Limb (tissue), 2 donors: ENCODE data around the gene SFTA2.
"Not testable (repeated sequence)": the region's sequence is repeated elsewhere in the genome, so short reads cannot be mapped to it uniquely, and the experiment has no call there.

Source experiments
- DNase-seq, 2 donors: peaks; one replicate each; pipeline ENCODE4 v3.0.0-alpha.2; 2016; ENCODE audit errors: extremely low spot score in 2 of 2

Gene SFTA2

GRCh38 chr6:30931969-30932645, at the start of gene SFTA2:
Gene SFTA2, minus strand, starts transcription at chr6:30932170. Its CDS starts 74 bp downstream, at chr6:30932096.
- no peak for DNase-seq

GRCh38 chr6:30979690-30980089, 47.7 kb upstream of the SFTA2 start:
- no peak for DNase-seq

- peak in 1 of 2 donors; percentile 31 for DNase-seq
Measured at GRCh38 chr6:30979141-30979540, 47.2 kb upstream of the SFTA2 start.

DNA sequence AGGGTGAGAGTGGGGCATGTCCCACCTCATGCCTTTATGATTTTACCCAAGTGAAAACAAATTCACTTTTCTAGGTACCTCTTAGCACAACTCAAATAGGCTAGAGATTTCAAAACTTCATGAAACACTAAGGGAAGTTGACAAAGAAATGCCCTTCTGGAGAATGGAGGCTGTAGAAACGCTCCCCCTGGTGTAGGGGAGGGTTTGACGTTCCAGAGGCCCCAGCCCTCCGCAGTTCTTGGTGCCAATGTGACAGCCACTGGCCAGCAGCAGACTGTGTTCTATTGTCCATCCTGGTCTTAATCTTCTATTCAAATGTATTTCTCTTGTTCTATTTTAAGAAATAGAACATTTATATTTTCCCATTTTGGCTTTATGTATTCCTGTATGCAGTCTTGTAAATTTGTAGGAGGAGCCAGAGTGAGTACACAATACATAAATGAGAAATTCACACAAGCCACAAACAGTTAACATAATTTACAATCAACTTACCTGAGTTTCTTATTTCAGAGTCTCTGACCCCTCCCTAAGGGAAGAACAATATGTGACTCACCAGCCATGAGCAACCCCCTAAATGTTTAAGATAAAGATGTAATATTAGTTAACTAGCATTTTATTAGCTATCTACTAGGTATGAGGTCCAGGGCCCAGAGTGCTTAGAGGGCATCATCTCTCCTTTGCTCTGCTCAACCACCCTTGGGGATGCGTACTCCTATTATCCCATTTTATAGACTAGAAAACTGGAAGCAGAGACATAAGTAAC, 42.7 kb upstream of the SFTA2 start:
- no peak for DNase-seq

GRCh38 chr6:30972816-30973215, 40.8 kb upstream of the SFTA2 start:
- no peak for DNase-seq

- no peak for DNase-seq
Measured at GRCh38 chr6:30970946-30971345, 39.0 kb upstream of the SFTA2 start.

GRCh38 chr6:30969171-30969570, 37.2 kb upstream of the SFTA2 start:
- not testable (repeated sequence) for DNase-seq

GRCh38 chr6:30966154-30966553, 34.2 kb upstream of the SFTA2 start:
- no peak for DNase-seq

DNA sequence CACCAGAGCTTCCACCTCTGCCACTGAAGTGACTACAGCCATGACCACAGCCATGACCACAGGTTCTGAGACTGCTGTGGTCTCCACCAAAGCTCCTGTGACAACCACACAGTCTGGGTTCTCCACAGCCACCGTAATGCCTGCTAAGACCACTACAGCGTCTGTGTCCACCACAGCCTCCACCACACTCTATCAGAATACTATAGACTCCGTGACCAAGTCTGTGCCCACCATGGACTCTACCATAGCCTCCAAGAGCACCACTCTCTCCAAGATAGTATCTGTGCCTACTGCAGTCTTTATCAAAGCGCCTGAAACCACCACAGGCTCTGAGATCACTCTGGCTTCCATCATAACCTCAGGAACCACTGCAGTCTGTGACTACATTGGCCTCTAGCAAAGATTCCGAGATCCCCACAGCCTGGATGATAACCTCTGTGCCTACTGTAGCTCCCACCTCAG, 33.2 kb upstream of the SFTA2 start:
- no peak for DNase-seq

DNA sequence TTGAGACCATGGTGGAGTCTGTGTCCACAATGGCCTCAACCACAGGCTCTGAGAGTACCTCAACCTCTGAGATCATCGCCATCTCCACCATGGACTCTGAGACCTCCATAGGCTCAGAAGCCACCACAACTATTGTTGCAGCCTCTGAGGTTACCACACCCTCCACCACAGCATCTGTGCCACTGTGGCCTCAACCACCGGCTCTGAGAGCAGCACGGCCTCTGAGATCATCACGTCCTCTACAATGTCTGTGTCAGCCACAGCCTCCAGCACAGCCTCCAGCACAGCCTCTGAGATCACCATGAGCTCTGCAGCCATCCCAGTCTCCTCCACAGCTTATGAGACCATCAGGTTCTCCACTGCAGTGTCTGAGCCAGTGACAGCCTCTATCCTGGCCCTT, 32.1 kb upstream of the SFTA2 start:
- no peak for DNase-seq

DNA sequence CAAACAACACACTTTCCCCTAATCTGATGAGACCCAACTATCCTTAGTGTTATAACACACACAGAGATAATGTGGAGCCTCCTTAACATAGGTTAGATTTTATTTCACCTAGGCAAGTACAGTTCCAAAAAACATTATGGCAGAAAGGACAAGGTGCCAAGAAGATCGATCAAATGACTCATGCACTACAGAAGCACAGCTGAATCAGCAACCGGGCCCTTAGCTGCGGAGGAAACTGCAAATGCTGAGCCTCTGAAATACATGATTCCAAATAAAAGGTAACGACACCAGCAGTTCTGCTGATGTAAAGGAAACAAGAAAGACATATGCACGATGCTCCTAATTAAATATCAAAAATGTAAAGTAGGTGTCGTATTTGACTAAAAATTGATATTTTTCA, 31.7 kb upstream of the SFTA2 start:
- no peak for DNase-seq

- no peak for DNase-seq
Measured at GRCh38 chr6:30962716-30963115, 30.7 kb upstream of the SFTA2 start.

DNA sequence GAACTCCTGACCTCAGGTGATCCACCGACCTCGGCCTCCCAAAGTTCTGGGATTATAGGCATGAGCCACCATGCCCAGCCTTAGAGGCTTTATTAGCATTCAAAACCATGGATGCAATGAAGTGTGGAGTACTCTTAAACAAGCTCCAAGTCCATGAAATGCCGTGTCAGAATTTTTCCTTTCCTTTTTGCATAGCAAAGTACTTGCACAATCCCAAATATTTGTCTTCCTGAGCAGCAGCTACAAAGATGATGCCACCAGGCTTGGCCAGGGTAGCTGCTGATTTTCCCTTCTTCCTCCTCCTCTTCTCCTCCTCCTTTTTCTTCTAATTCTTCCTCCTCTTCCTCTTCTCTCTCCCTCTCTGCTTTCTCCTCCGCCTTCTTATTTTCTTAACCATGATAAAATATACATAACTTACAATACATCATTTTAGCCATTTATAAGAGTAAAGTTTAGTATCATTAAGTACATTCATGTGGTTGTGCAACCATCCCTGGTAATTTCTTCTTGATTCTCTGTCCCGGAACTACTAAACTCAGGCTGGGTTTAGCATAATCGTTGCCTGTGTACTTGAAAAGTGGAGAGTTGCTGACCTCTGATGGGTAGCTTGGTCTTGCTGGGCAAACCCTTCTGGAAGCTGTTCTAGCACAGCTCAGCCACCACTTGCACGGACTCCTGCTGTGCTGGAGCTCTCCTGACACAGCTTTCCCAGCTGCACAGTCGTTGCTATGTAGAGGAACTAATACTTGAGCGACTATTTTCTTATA, 29.1 kb upstream of the SFTA2 start:
- DNase-seq: no peak

GRCh38 chr6:30957716-30958115, 25.7 kb upstream of the SFTA2 start:
- no peak for DNase-seq

DNA sequence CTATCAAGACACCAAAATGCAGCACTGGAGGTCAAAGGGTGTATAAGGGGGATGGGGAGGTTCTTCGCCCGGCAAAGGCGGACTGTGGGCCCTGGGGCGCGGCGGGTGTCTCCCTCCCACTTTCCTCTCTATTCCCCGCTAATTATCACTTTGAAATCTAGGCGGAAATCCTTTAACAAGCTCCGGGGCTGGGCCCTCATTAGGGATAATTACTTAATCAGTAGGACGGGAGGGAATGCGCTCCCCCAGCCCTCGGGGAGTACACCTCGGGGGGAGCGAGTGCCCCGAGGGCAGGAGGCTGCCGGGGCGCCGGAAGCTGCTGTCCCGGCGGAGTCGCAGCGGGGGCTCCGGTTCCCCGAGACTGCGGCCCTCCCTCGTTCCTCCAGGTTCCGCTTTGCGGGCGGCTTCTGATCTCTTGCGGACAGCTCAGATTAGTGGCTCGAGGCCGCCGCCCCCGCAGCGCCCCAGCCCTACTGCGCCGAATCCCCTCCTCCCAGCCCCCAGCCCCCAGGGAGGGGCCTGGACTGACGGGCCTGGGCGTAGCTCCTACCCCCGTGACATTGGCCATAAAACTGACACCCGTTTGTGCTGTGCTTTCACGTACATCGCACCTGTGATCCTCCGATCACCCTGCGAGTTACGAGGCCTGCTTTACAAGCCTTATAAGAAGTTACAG, 23.5 kb upstream of the SFTA2 start:
- DNase-seq: peak in 1 of 2 donors; percentile 58

DNA sequence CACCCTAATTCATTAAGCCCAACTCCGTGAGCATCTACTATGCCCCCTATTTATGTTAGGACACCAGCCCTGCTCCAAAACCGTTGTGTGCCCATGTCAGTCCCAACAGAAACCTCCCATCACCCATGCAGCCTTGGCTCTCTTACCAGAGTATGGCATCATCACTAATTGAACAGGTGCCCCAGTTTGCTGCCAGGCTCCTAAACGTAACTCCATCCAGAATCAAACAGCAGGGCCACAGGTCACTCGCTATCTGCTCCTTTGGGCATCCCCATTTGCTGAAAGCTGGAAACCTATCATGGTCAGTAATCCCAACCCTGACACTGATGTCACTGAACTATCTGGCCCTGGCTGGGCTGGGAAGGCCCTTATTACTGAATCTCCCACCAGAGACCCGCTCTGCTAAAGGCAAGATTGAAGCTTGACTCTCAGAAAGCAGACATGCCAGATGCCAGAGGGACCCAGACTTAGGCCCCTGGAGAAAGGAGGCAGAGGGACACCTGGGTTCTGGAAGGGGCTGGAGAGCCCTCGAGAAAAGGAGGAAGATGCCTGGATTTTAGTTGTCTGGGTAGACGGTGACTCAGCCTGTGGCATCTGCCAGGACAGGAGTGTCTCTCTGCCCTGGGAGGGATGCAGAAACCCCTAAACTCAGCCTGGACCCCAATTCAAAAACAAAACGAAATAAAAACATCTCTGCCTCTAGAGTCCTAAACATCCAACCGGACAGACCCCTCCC, 22.8 kb upstream of the SFTA2 start:
- DNase-seq: no peak

GRCh38 chr6:30951907-30952469, 20.0 kb upstream of the SFTA2 start:
- no peak for DNase-seq

DNA sequence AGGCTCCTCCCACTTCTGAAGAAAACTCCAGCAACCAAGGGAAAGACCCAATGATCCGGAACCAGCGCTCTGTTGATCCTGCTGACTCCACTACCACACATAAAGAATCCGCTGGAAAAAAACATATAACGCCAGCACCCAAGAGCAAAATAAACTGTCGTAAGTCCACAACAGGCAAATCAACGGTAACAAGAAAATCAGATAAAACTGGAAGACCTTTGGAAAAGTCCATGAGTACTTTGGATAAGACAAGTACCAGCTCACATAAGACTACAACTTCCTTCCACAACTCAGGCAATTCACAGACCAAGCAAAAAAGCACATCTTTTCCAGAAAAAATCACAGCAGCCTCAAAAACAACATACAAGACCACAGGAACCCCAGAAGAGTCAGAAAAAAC, 16.8 kb upstream of the SFTA2 start:
- no peak for DNase-seq

DNA sequence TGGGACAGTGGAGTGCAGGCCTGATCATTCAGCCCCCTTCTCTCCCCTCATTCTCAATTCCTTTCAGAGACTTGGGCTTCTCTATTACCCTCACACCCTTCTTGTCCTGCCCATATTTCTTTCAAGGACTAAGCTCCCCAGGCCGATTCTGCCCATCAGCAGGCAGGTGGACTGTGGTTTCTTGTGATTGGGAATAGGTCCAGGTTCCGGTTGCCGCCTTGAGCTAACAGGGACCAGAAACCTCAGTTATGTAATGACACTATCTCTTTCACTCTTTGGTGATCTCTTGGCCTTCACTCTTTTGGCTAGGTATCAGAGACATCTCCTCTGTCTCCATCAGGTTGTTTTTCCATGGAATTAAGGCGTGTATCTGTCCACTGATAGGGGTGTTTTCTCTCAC, 15.3 kb upstream of the SFTA2 start:
- no peak for DNase-seq

DNA sequence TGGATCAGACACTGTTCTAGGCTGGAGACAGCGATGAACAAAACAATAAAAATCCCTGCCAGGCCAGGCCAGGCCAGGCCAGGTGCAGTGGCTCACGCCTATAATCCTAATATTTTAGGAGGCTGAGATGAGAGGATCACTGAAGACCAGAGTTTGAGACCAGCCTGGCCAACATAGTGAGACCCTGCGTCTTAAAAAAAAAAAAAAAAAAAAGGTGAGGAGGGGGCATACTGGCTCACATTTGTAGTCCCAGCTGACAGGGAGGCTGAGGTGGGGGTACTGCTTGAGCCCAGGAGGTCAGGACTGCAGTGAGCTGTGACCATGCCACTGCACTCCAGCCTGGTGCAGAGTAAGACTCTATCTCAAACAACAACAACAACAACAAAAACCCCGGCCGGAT, 13.3 kb upstream of the SFTA2 start:
- DNase-seq: no peak

- no peak for DNase-seq
Measured at GRCh38 chr6:30944051-30944450, 12.1 kb upstream of the SFTA2 start.
